IMR-90 (cell line): Measurements from ENCODE around the gene GSK3B. TPM values are rescaled to one million over a fixed set of nuclear protein-coding genes. Genes with fewer than 3 reads are reported as not detected.

Experiments used
- ATAC-seq: fragments of 200-7000 bp; cut with Tn5 transposase; 2 replicates; pipeline ENCODE4 v1.9.1; 2020; ENCODE audit warnings: low read depth, mild to moderate bottlenecking, moderate library complexity
- BruUV-seq: library from RNA; stranded (reverse); fragments of 400-500 nt; replicated peaks from 2 replicates; lab custom pipeline; 2021; lab: Mats Ljungman, UMichigan
- CTCF ChIA-PET: fragments of 300-600 bp; formaldehyde crosslinking; extraction: SDS; loops from one replicate; lab custom pipeline; 2021; ENCODE audit warnings: antibody characterized with exemption; lab: Yijun Ruan, JAX
- POLR2A ChIA-PET: fragments of 300-600 bp; sonication (Branson Sonifier 250); formaldehyde crosslinking; loops from one replicate; lab custom pipeline; 2022; ENCODE audit warnings: antibody characterized with exemption; ENCODE audit not compliant: unreplicated experiment; lab: Charles Lee
- DNase-seq: peaks from one replicate; pipeline ENCODE4 v3.0.0; 2013
- H2AFZ ChIP-seq: replicated peaks from 2 replicates; pipeline ENCODE3; 2013; ENCODE audit warnings: low read length, mild to moderate bottlenecking; ENCODE audit not compliant: poor library complexity
- H2AK5ac ChIP-seq: 2 replicates; pipeline ENCODE4 v1.6.1; 2013; ENCODE audit warnings: low read depth, low read length, inconsistent platforms
- H2AK9ac ChIP-seq: replicated peaks from 2 replicates; pipeline ENCODE3; 2013; ENCODE audit warnings: mild to moderate bottlenecking, low read depth, low read length, moderate library complexity; ENCODE audit not compliant: poor library complexity
- H2BK120ac ChIP-seq: 2 replicates; pipeline ENCODE4 v1.6.1; 2013; ENCODE audit warnings: low read depth, low read length, inconsistent platforms
- H2BK15ac ChIP-seq: 3 replicates; pipeline ENCODE4 v1.6.1; 2013; ENCODE audit warnings: low read depth, low read length, inconsistent platforms
- H2BK20ac ChIP-seq: 2 replicates; pipeline ENCODE4 v1.6.1; 2013; ENCODE audit warnings: low read depth, mild to moderate bottlenecking, inconsistent platforms, low read length, moderate library complexity
- H2BK5ac ChIP-seq: 2 replicates; pipeline ENCODE4 v1.6.1; 2013; ENCODE audit warnings: mild to moderate bottlenecking, low read depth, low read length, inconsistent platforms; ENCODE audit not compliant: poor library complexity, severe bottlenecking
- H3K14ac ChIP-seq: replicated peaks from 2 replicates; pipeline ENCODE4 v1.6.1; 2013; ENCODE audit warnings: low read depth, low read length, inconsistent platforms
- H3K18ac ChIP-seq: 2 replicates; pipeline ENCODE4 v1.6.1; 2013; ENCODE audit warnings: low read depth, low read length, control low read depth
- H3K23ac ChIP-seq: 2 replicates; pipeline ENCODE4 v1.6.1; 2013; ENCODE audit warnings: low read depth, low read length, inconsistent platforms
- H3K27ac ChIP-seq: 2 replicates; pipeline ENCODE4 v1.5.1; 2013; ENCODE audit warnings: mild to moderate bottlenecking, control low read depth, low read length; ENCODE audit not compliant: insufficient read depth
- H3K27me3 ChIP-seq: 2 replicates; pipeline ENCODE4 v1.6.1; 2013; ENCODE audit warnings: low read length; ENCODE audit not compliant: control insufficient read depth, insufficient read depth
- H3K36me3 ChIP-seq: 2 replicates; pipeline ENCODE4 v1.6.1; 2013; ENCODE audit warnings: low read length, mixed read lengths; ENCODE audit not compliant: control insufficient read depth, insufficient read depth
- H3K4ac ChIP-seq: 2 replicates; pipeline ENCODE4 v1.6.1; 2013; ENCODE audit warnings: low read depth, low read length, inconsistent platforms
- H3K4me1 ChIP-seq: 2 replicates; pipeline ENCODE4 v1.6.1; 2013; ENCODE audit warnings: low read length, mixed read lengths; ENCODE audit not compliant: control insufficient read depth, insufficient read depth
- H3K4me2 ChIP-seq: 2 replicates; pipeline ENCODE4 v1.6.1; 2013; ENCODE audit warnings: low read depth, mild to moderate bottlenecking, control low read depth, low read length, moderate library complexity
- H3K4me3 ChIP-seq: 2 replicates; pipeline ENCODE4 v1.5.1; 2013; ENCODE audit warnings: low read depth, mild to moderate bottlenecking, control low read depth, low read length, moderate library complexity; ENCODE audit not compliant: insufficient read depth
- H3K56ac ChIP-seq: 2 replicates; pipeline ENCODE4 v1.6.1; 2013; ENCODE audit warnings: low read length, inconsistent platforms; ENCODE audit not compliant: insufficient read depth; ENCODE audit errors: extremely low read depth
- H3K79me1 ChIP-seq, 2 experiments: 2 replicates each; pipeline ENCODE4 v1.6.1; 2013; ENCODE audit warnings: low read length in 2 of 2, inconsistent platforms in 1 of 2, low read depth in 1 of 2
- H3K9ac ChIP-seq: 2 replicates; pipeline ENCODE4 v1.6.1; 2013; ENCODE audit warnings: low read depth, low read length, control low read depth
- H3K9me1 ChIP-seq: 2 replicates; pipeline ENCODE4 v1.6.1; 2013; ENCODE audit warnings: low read length, inconsistent platforms; ENCODE audit not compliant: insufficient read depth
- H3K9me3 ChIP-seq: 2 replicates; pipeline ENCODE4 v1.6.1; 2013; ENCODE audit warnings: low read length; ENCODE audit not compliant: control insufficient read depth, insufficient read depth
- H4K20me1 ChIP-seq: 2 replicates; pipeline ENCODE4 v1.6.1; 2013; ENCODE audit warnings: low read length, inconsistent platforms; ENCODE audit not compliant: insufficient read depth
- H4K5ac ChIP-seq: 2 replicates; pipeline ENCODE4 v1.6.1; 2013; ENCODE audit warnings: mild to moderate bottlenecking, low read depth, low read length, control low read depth
- H4K8ac ChIP-seq, 2 experiments: 2 replicates each; pipeline ENCODE4 v1.6.1; 2013; ENCODE audit warnings: low read depth in 2 of 2, low read length in 2 of 2, control low read depth in 1 of 2, inconsistent platforms in 1 of 2
- H4K91ac ChIP-seq: 2 replicates; pipeline ENCODE4 v1.6.1; 2013; ENCODE audit warnings: low read depth, low read length, inconsistent platforms; ENCODE audit not compliant: insufficient read depth
- CEBPB ChIP-seq: IDR thresholded peaks from 2 replicates; pipeline ENCODE4 v1.6.1; 2012; ENCODE audit warnings: low read depth, low read length, improper control_type of control experiment
- CHD1 ChIP-seq: IDR thresholded peaks from 2 replicates; pipeline ENCODE4 v1.6.1; 2012; ENCODE audit warnings: low read depth, low read length, improper control_type of control experiment
- ELK1 ChIP-seq: fragments of 150-350 bp; IDR thresholded peaks from 2 replicates; pipeline ENCODE4 v1.6.1; 2016; ENCODE audit warnings: low read depth, mild to moderate bottlenecking, low read length, moderate library complexity, borderline replicate concordance
- FOS ChIP-seq: fragments of 150-350 bp; IDR thresholded peaks from 2 replicates; pipeline ENCODE4 v1.6.1; 2016; ENCODE audit warnings: low read depth, low read length
- NFE2L2 ChIP-seq: fragments of 150-350 bp; IDR thresholded peaks from 2 replicates; pipeline ENCODE4 v1.6.1; 2016; ENCODE audit warnings: low read depth, mild to moderate bottlenecking, low read length
- WGBS, 2 experiments: methylation state at CpG; one replicate each; pipeline versions ENCODE4 v1.1.5 to v1.1.7; 2013; ENCODE audit warnings: missing lambda C conversion rate in 2 of 2; ENCODE audit not compliant: insufficient read length in 1 of 2; ENCODE audit errors: extremely low coverage in 2 of 2; 5-methylcytosine and 5-hydroxymethylcytosine counted together
- dilution Hi-C: fragments of 300-500 bp; cut with HindIII; formaldehyde crosslinking; loops from one replicate; pipeline ENCODE4 v1.14.3; 2018; ENCODE audit warnings: low sequenced_read_pairs; ENCODE audit not compliant: unreplicated experiment
- in situ Hi-C: fragments of 300-500 bp; cut with MboI; formaldehyde crosslinking; loops from 3 replicates; pipeline ENCODE4 v1.14.3; 2019; ENCODE audit warnings: low sequenced_read_pairs, inconsistent platforms, mixed read lengths
- intact Hi-C: fragments of 100-400 bp; cut with micrococcal nuclease; formaldehyde crosslinking; loops from 2 replicates; pipeline ENCODE4 v1.10.0; 2022
- polyA plus RNA-seq, 3 experiments: library from polyadenylated mRNA; depleted of rRNA; stranded (reverse); fragments of >200 nt; gene quantifications; 2 replicates each; pipeline ENCODE4 v1.2.3, GENCODE V29; 2012; ENCODE audit warnings: low replicate concordance in 1 of 3
- total RNA-seq: library from RNA; depleted of rRNA; stranded (reverse); fragments of >200 nt; gene quantifications from 2 replicates; pipeline ENCODE4 v1.2.3, GENCODE V29; 2012

The GSK3B gene
- total and polyA plus RNA-seq, 2 of the 4 experiments (the other 2 are of a cell fraction): 19.2 to 33.2 TPM

- H3K23ac ChIP-seq: no peak overlapping the region; the same call in 1 of the 2 replicates
- H3K56ac ChIP-seq: no peak overlapping the region
- no peak overlapping the region for H2BK120ac ChIP-seq
- no peak overlapping the region for H4K91ac ChIP-seq
- H3K18ac ChIP-seq: no peak overlapping the region
- dilution Hi-C loops: no loop called here
- H4K8ac ChIP-seq: no peak overlapping the region
- WGBS, 2 experiments: 100% methylated on average over 1 of the region's 2 CpGs; no CpG with 5 or more reads in 1 of the 2 experiments
- no peak overlapping the region for H3K4me3 ChIP-seq
- H2BK5ac ChIP-seq: no peak overlapping the region
- intact Hi-C loops: no loop called here
- TF ChIP-seq CHD1: no peak
- TF ChIP-seq ELK1: no peak
- TF ChIP-seq CEBPB: peak; percentile 15; the same call in 1 of the 2 replicates
- no peak for TF ChIP-seq NFE2L2
- TF ChIP-seq FOS: no peak
- DNase-seq (peak; percentile 57), ATAC-seq (peak; percentile 48; the same call in 1 of the 2 replicates)
- ChIA-PET POLR2A (no interaction called here), CTCF (no interaction called here)
- no TSS peak for BruUV-seq
- H4K5ac ChIP-seq: no peak overlapping the region
- H3K79me1 ChIP-seq: no peaks in the 10 kb centered on the region
- no peak overlapping the region for H3K9ac ChIP-seq
- H2BK20ac ChIP-seq: no peak overlapping the region
- H3K4me1 ChIP-seq: no peaks in the 10 kb centered on the region
- H2BK15ac ChIP-seq: no peak overlapping the region
- no peaks in the 10 kb centered on the region for H3K36me3 ChIP-seq
- H2AFZ ChIP-seq: no peak overlapping the region
- no peak overlapping the region for H2AK9ac ChIP-seq
- no peak overlapping the region for H3K27ac ChIP-seq
- H3K14ac ChIP-seq: no peak overlapping the region
- no peak overlapping the region for H3K4ac ChIP-seq
- H3K4me2 ChIP-seq: no peak overlapping the region
- no peak overlapping the region for H2AK5ac ChIP-seq
- in situ Hi-C loops: no loop called here
- no peaks in the 10 kb centered on the region for H3K9me1 ChIP-seq
- no peaks in the 10 kb centered on the region for H4K20me1 ChIP-seq
- no peaks in the 10 kb centered on the region for H3K27me3 ChIP-seq
- no peaks in the 10 kb centered on the region for H3K9me3 ChIP-seq
Measured at GRCh38 chr3:120129718-120130513, 35.7 kb upstream of the GSK3B start.
